ENCODE measurements around the gene B3GNT3. TPM values are rescaled to one million over a fixed set of nuclear protein-coding genes. Genes with fewer than 3 reads are reported as not detected.
"Not testable (repeated sequence)": the region's sequence is repeated elsewhere in the genome, so short reads cannot be mapped to it uniquely, and the experiment has no call there.

Gene B3GNT3
- total and polyA plus RNA-seq, 9 donors: 0.25 to 0.79 (median 0.37) TPM; not detected in 2

GRCh38 chr19:17772172-17772571 is 22.8 kb upstream of the B3GNT3 start:
- TF ChIP-seq POLR2A (IDR thresholded peaks at IDR 0.05) (no peak), EP300 (IDR thresholded peaks at IDR 0.05) (no peak), CTCF (IDR thresholded peaks at IDR 0.05) (no peak)
- no peak overlapping the region for H3K27ac ChIP-seq
- WGBS, 3 donors: 92 to 97% (median 95%) methylated on average over 4 of the region's 4 CpGs
- H3K9me3 ChIP-seq: no peaks in the 10 kb centered on the region
- no peak for DNase-seq
- H3K4me1 ChIP-seq (ENCODE audit: insufficient read depth): peaks cover 3% of the 10 kb centered on the region
- intact Hi-C loops (cut with DNase I): no loop called here
- H3K4me3 ChIP-seq: no peak overlapping the region
- no peaks in the 10 kb centered on the region for H3K36me3 ChIP-seq
- H3K27me3 ChIP-seq: no peaks in the 10 kb centered on the region

DNA sequence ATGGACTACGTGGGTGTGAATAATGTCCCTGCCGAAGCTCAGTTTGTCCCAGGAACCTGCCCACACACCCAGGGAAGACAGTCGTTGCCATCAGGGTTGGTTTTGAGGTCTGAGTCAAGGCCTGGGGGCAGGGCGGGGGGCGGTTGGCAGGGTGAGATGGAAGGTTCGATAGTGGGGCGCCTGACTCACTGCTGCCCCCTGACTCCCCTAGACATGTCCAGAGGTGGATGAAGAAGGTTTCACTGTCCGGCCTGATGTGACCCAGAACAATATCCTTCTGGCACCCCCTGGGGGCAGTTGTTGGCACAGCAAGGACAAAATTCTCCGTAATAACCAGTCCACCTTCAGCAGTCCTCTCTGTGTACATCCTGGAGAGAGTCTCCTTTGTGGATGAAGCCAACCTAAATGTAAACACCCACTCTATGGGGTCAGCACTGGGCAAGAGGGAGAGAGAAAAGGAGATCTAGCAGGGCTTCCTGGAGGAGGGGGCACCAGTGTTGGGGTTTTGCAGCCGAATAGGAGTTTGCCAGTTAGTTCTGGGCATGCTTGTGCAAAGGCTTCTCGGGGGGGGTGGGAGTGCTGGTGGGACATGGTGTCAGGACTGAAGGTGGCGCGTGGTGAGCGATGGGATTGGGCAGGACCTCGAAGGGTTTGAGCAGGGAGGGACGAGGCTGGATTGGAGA is 19.6 kb upstream of the B3GNT3 start:
- TF ChIP-seq CTCF (IDR thresholded peaks at IDR 0.05): peak in 1 of 3 donors; percentile 24
- TF ChIP-seq EP300 (IDR thresholded peaks at IDR 0.05): no peak
- no peaks in the 10 kb centered on the region for H3K27me3 ChIP-seq
- no peaks in the 10 kb centered on the region for H3K9me3 ChIP-seq
- H3K36me3 ChIP-seq: no peaks in the 10 kb centered on the region
- DNase-seq: no peak
- H3K27ac ChIP-seq: no peak overlapping the region
- no peak overlapping the region for H3K4me3 ChIP-seq
- intact Hi-C loops (cut with DNase I): no loop called here
- H3K4me1 ChIP-seq (ENCODE audit: insufficient read depth): peaks cover 7% of the 10 kb centered on the region
- 42 to 63% (median 53%) methylated on average over 16 of the region's 16 CpGs for WGBS, 3 donors

- intact Hi-C loops (cut with DNase I): no loop called here
- 29 to 46% (median 34%) methylated on average over 27 of the region's 27 CpGs for WGBS, 3 donors
- no peak overlapping the region for H3K4me3 ChIP-seq
Observed at GRCh38 chr19:17775991-17776803, 18.7 kb upstream of the B3GNT3 start.

GRCh38 chr19:17777840-17778239 is 17.1 kb upstream of the B3GNT3 start:
- intact Hi-C loops (cut with DNase I); H3K9me3 ChIP-seq; H3K27ac ChIP-seq; H3K4me1 ChIP-seq (ENCODE audit: insufficient read depth); H3K4me3 ChIP-seq; DNase-seq; H3K36me3 ChIP-seq; H3K27me3 ChIP-seq: not testable (repeated sequence)
- WGBS, 3 donors: 73 to 79% (median 78%) methylated on average over 10 of the region's 10 CpGs

More at GRCh38 chr19:17775991-17776803, 18.7 kb upstream of the B3GNT3 start:
- peaks cover 7% of the 10 kb centered on the region for H3K4me1 ChIP-seq (ENCODE audit: insufficient read depth)
- no peaks in the 10 kb centered on the region for H3K9me3 ChIP-seq
- no peaks in the 10 kb centered on the region for H3K27me3 ChIP-seq
- TF ChIP-seq CTCF (IDR thresholded peaks at IDR 0.05) (no peak), POLR2A (IDR thresholded peaks at IDR 0.05) (no peak), EP300 (IDR thresholded peaks at IDR 0.05) (no peak)
- H3K36me3 ChIP-seq: no peaks in the 10 kb centered on the region
- DNase-seq: no peak
- no peak overlapping the region for H3K27ac ChIP-seq

All from ovary (tissue), 9 donors.